ENCODE measurements around the gene HRH1.
A peak's percentile ranks its signal among the peaks of the same experiment; 100 is the strongest.
"Not testable (repeated sequence)": the region's sequence is repeated elsewhere in the genome, so short reads cannot be mapped to it uniquely, and the experiment has no call there.

HRH1 gene, protein sequence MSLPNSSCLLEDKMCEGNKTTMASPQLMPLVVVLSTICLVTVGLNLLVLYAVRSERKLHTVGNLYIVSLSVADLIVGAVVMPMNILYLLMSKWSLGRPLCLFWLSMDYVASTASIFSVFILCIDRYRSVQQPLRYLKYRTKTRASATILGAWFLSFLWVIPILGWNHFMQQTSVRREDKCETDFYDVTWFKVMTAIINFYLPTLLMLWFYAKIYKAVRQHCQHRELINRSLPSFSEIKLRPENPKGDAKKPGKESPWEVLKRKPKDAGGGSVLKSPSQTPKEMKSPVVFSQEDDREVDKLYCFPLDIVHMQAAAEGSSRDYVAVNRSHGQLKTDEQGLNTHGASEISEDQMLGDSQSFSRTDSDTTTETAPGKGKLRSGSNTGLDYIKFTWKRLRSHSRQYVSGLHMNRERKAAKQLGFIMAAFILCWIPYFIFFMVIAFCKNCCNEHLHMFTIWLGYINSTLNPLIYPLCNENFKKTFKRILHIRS

DNA sequence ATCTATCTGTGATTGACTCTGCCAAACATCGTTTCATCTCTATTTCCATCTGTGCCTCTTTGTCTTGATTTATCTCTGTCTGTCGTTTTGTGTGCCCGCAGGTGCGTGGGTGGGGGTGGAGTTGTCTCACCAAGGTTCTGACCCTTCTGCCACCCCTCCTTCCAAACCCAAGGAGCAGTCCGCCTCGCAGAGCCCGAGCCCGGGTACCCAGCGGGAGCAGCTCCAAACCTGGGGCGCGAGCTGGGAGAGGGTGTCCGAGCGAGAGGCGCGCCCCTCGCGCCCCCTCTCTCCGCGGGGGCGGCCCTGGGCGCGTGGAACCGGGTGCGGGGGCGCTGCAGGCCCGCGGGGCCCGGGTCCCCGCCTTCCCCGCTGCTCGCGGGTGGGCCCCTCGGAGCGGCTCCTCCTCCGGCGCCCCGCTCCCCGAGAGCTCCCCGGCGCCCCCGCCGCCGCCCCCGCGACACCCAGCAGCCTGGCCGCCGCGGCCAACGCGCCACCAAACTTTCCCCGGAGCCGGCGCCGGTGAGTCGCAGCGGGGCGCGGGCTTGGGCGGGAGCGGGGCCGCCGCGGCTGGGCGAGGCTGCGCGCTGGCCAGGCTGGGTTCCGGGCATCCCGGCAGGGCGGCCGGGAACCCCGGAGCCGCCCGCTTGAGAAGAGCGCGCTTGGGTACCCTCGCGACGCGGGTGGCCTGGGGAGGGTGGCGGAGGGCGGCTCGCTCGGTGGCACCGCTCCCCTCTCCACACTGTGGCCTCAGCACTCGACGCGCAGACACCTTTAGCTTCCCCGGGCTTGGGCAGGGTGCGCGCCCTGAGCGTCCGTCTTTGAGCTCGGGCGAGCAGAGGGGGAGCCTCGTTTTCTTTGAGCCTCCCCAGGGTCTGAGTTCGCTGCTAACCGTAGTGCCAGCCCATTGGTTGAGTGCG lies at the start of gene HRH1:
Gene HRH1, plus strand, starts transcription at position 458 of the 917 bp plus-strand sequence. CDS start 104,545 bp downstream, outside the sequence.
- peak; percentile 68 for DNase-seq (ENCODE audit: low spot score)

DNA sequence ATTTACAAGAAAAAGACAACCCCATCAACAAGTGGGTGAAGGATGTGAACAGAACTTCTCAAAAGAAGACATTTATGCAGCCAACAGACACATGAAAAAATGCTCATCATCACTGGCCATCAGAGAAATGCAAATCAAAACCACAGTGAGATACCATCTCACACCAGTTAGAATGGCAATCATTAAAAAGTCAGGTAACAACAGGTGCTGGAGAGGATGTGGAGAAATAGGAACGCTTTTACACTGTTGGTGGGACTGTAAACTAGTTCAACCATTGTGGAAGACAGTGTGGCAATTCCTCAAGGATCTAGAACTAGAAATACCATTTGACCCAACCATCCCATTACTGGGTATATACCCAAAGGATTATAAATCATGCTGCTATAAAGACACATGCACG lies 41.0 kb upstream of the HRH1 start:
- not testable (repeated sequence) for DNase-seq (ENCODE audit: low spot score)

DNA sequence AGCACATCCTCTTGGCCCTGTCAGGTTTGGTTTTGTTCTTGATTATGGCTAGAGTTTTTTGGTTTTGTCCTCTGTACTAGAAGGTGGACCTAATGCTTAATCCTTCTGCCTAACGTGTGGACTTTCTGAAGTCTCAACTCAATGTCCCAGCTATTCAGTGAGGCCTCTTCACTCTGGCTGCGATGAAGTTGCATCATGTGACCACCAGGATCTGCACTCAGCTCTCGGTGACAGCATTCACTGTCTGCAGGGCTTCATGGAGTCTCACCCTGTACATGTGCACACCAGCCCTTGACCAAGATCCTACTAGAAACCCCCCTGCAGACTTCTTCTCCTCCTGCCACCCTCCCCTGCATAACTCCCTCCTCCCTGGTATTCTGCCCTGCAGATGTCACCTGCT lies 38.7 kb upstream of the HRH1 start:
- no peak for DNase-seq (ENCODE audit: low spot score)

DNA sequence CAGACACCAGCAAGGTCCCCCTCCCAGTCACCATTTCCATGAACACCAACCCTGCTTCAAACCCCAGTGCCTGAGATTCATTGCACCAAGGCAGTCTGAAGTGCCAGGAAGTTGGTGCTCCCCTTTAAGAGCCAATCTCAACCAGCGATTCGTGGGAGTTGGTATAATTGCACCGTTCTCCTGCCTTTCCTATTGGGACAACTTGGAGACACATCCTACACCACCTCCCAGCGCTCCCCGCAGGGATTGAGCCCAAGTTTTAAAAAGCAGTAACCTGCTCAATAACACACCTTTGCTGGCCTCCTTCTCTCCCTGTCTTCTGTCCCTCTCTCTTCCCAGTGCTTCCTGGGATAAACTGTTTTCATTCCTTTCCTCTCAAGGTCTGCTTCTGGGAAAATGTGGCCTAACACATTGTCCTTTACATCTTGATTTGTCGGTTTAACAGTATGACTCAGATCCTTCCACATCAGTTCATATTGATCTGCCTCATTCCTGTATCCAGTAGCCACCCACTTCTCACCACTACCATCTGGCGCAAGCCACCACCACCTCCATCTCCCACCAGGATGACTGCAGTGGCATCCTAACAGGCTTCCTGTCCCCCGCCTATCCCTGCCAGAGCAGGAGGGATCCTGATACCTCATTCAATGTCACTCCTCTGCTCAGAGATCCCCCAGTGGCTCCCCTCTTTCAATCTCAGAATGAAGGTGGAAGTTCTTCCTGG lies 37.8 kb upstream of the HRH1 start:
- DNase-seq (ENCODE audit: low spot score), result no peak

DNA sequence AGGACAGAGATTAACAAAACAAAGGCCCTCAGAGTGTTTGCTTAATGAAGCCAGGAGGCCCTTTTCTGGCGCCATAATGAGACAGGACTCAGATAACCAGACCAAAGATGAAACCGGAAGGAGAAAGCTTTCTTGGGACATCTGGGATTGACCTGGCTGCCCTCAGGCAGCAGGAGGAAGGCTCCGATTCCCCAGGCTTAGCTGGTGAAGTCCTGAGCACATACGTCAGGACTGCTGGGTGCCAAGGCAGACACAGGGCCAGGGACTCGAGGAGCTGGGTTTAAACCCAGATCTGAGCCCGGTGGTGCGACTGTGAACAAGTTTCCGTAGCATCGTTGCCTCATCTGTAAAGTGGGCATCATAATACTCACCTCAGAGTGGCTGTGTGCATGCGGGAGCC lies 36.7 kb upstream of the HRH1 start:
- DNase-seq (ENCODE audit: low spot score), result no peak

DNA sequence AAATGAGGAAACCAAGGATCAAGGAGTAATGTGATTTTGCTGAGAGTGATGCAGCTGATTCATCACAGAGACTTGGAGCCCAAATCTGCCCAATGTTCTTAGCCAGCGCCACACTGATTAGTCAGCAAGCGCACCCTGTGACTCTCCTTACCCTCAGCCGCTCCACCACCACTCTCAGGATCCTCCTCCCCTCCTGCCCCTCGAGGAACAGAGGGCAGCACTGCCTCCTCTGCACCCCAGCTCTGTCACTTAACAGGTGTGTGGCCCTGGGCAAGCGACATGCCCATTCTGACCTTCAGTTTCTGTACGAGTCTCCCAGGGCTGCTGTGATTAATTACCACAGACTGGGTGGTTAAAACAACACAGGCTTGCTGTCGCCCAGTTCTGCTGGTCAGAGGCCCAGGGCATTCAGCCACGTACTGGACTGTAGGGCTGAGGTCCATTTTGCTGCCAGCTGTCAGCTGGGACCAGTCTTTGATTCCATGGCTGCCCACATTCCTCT lies 36.1 kb upstream of the HRH1 start:
- no peak for DNase-seq (ENCODE audit: low spot score)

DNA sequence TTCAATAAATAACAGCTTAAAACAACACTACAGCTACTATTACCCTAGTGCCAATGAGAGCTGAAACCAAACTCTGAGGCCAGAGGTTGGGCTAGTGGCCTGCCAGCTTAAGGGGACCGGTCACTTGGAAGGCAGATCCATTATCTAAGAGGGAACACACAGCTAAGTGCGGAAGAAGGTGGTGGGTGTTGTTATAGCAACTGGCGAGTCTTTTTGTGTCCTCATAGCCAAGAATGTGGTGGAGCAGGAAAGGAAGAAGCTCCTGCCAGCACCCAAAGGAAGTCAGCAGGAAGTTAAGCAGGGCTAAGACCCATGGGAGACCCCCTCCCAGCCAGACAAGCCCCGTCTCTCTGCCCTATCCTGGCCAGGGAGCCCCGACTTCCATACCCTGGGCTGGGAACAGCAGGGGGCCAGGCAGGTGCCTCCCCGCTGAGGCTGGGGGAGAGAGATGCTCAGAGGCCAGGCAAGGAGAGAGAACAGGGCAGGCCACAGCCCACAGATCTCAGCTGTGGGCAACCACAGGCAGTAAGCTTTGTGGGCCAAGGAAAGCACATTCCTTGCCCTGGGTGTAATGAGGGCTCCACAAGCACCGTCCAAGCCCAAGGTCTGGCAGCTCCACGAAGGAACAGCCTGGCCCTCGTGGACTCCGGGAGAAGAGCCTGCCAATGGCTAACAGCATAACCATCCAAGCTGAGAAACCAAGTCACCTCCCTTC lies 34.0 kb upstream of the HRH1 start:
- no peak for DNase-seq (ENCODE audit: low spot score)

DNA sequence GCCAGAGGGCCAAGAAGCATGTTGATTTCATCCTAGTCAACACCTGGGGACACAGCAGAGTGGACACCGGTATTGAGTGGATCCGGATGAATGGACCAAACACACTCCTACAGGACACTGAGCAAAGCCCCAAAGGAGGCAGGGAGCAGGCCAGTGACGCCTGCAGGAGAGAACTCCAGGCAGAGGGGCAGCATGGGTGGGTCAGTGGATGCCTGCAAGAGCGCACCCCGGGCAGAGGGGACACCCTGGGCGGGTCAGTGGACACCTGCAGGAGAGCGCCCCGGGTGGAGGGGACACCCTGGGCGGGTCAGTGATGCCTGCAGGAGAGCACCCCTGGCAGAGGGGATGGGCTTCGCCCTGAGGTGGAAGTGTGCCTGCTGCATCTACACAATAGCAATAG lies 27.6 kb upstream of the HRH1 start:
- no peak for DNase-seq (ENCODE audit: low spot score)

DNA sequence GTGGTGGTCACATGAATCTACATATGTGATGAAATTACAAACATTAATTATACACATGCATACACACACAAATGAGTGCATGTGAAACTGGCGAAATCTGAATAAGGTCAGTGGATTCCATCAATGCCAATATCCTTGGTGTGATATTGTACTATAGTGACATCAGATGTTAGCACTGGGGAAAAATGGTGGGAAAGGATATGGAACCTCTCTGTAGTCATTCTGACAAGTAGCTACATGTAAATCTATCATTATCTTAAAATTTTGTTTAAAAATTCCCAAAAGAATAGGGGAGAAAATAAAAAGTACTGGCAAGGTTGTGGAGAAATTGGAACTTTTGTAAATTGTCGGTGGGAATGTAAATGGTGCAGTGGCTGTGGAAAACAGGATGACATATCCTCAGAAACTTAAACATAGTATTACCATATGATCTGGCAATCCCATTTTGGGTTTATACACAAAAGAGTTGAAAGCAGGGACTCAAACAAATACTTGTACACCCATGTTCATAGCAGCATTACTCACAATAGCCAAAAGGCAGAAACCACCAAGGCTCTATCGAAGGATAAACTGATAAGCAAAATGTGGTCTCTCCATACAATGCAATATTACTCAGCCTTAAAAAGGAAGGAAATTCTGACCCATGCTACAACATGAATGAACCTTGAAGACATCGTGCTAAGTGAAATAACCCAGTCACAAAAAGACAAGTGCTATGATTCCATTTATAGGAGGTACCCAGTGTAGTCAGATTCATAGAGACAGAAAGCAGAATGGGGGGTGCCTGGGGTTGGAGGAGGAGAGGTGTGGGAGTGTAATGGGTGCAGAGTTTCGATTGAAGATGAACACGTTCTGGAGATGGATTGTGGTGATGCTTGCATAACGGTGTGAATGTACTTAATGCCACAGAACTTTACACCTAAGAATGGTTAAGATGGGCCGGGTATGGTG lies 25.3 kb upstream of the HRH1 start:
- no peak for DNase-seq (ENCODE audit: low spot score)

DNA sequence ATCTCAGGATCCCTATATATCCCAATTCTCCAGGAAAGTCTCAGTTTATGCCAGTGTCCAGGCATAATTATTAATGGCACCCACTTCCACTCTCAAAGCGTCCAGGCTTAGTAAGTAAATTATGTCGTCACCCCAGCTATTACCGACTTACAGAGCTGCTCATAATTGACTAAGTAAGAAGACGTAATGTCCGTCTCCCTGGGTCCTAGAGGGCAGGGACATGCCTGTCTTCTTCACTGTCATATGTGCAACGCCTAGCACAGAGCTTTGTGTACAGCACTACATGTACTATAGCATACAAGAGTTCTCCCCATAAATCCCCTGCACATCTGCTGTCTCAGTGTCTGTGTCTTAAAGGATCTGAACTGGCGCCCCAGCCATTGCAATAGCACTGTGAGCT lies 23.9 kb upstream of the HRH1 start:
- DNase-seq (ENCODE audit: low spot score), result no peak

DNA sequence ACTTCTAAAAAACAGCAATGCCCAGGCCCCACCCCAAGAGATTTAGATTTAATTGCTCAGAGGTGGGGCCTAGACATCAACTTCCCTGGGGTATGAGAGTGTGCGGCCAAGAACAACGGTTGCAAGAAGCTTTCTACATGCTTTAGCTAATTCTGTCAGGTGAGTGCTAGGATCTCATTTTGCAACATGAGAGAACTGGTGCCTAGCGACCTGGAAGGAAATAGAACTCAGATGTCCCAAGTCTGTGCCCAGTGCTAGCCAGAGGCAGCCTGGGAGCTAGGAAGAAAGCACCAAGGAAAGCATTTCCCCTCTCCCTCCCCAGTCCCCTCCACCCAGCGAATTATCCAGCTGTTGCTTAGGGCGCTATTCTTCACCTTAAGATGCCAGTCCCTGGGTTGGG lies 22.9 kb upstream of the HRH1 start:
- no peak for DNase-seq (ENCODE audit: low spot score)

DNA sequence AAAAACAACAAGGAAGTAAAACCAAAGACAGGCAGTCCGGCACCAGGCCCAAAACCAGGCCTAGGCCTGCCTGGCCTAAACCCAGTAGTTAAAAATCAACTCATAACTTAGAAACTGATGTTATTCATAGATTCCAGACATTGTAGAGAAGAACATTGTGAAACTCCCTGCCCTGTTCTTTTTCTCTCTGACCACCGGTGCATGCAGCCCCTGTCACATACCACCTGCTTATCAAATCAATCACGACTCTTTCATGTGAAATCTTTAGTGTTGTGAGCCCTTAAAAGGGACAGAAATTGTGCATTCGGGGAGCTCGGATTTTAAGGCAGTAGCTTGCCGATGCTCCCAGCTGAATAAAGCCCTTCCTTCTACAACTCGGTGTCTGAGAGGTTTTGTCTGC lies 22.4 kb upstream of the HRH1 start:
- not testable (repeated sequence) for DNase-seq (ENCODE audit: low spot score)

DNA sequence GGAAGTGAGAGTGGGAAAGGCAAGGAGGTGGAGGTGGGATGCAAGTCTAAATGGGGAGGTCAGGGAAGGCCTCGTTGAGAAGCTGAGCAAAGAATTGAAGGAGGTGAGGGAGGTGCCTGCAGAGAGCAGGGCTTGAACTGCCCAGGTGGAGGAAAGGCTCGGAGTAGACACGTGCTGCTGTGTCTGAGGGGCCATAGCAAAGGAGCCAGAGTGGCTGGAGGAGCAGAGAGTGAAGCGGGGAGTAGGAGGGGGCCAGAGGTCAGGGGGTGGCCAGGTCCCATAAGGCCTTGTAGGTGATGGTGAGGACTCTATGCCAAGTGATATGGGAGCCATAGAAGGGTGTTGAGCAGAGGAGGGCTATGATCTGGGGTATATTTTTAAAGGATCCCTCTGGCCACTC lies 21.4 kb upstream of the HRH1 start:
- DNase-seq (ENCODE audit: low spot score), result no peak

DNA sequence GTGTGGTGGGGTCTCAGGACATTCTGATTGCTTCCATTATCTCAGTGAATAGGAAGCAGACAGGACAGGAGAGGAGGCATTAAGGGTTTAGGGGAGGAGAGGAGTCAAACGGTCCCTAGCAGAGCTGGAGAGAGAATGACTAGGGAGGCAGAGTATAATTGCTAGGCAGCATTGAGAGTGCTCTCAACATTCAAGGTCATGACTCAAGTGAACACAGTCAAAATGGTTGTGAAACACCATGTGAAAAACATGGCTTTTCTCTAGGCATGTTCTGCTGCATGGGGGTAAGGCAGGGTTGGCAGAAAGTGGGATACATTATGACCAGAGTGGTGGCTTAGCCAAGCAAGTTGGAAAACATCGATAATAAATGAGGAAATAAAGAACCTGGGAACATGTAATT lies 19.5 kb upstream of the HRH1 start:
- DNase-seq (ENCODE audit: low spot score), result no peak

DNA sequence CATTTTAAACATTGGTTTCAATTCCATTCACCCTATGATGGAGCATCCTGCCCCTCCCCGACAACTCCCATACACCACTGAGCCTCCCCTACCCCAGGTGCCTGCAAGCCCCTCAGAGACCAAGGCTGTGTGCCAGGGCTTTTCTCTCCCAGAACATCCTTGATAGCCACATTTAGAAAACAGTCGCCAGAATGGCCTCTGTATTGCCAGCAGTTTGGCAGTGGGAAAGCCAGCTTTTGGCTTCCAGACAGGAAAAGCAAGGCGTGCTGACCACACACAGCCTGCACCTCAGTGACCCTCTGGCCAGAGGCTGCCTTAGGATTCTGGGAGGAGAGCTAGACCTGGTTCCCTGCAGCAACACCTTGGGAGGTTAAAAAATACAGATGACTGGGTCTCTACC lies 18.2 kb upstream of the HRH1 start:
- DNase-seq (ENCODE audit: low spot score), result no peak

DNA sequence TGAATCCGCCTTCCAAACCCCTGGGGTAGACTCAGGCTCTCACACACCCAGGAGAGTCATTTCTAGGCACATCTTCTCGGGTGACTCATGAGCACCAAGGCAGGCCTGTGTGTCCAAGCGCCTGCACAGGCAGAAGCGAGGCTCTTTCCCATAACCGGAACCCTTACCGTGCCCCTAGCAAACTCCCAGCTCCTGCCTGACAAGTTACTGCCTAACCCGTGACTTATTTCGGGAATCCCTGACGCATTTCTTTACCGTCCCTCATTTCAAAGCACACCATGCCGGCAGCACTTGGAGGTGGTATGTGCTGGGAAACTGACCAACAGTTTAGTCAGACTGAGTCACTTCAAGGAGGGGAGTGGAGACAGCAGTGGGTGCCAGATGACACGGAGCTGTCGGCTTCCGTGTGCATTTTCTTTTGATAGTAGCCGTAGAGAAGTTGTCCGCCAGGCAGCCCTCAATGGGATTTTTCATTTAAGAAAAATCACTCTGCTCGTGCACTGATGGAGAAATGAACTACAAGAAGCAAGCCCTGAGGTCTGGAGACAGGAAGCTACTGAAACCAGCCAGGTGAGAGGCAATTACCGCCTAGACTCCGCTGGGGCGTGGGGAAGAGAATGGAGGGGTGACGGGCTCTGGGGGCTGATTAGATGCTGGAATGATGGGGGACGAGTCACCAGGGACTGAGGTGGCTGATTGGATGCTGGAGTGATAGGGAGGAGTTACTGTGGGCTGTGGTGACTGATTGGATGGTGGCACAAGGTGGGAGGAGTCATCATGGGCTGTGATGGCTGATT lies 17.3 kb upstream of the HRH1 start:
- DNase-seq (ENCODE audit: low spot score), result no peak

DNA sequence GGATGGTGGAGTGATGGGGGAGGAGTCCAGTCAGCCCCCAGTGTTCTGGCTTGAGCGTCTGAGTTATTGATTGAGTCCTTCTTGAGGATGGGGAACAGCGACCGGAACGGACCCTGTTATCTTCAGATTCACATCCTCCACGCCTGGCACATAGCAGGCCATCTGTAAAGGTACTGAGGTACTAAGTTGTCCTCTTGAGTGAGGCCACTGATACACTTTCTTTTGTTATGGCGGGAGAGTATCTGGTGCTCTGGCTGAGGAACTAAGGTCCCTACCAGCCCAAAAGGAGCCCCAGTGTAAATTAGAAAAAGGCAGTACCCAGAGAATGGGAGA lies 16.7 kb upstream of the HRH1 start:
- DNase-seq (ENCODE audit: low spot score), result no peak

DNA sequence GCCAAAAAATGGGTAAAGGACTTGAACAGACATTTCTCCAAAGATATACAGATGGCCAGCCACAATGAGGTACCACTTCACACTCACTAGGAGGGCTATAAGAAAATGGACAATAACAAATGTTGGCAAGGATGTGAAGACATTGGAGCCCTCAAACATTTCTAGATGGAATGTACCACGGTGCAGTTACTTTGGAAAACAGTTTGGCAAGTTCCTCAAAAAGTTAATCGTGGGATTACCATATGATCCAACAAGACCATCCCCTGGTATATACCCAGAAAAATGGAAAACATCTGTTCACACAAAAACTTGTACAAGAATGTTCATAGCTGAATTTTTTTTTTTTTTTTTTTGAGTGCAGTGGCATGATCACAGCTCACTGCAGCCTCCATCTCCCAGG lies 15.9 kb upstream of the HRH1 start:
- no peak for DNase-seq (ENCODE audit: low spot score)

DNA sequence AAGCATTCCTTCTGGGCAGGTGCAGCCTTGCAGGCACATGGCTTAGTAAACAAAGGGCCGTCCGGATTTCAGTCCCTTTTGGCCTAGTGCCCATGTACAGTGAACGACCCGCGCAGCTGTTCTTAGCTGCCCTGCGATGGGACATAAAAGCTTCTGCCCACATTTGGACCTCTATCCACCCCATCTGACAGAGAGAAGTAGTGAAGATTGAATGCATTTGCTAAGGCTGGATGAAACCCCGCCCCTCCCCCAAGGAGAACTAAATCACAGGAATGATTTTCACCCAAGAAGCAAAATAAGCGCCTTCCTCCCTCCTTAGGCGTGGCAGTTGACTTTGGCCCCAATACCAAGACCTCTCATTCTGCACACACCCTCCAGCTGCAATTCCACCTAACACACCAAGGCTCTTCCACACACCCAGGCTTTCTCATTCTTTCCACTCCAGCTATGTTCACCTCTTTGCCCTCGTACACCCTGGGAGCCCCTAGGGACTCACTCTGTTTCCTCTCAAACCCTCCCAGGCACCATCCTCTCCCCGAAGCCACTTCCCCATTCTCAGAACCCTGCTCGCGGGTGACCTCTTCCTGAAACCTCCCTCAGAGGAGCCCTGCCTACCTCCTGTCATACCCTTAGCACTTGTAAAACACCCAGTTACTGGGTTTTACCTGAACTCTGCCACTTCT lies 14.1 kb upstream of the HRH1 start:
- no peak for DNase-seq (ENCODE audit: low spot score)

Measured in ecto neural progenitor cell (in vitro differentiated cells).